HepG2 (cell line): Measurements from ENCODE around the gene SCUBE1. TPM values are rescaled to one million over a fixed set of nuclear protein-coding genes. Genes with fewer than 3 reads are reported as not detected.

Source experiments
- ATAC-seq: fragments of 200-7000 bp; cut with Tn5 transposase; 3 replicates; pipeline ENCODE4 v1.9.1; 2020; ENCODE audit warnings: mild to moderate bottlenecking, moderate library complexity
- BruUV-seq: library from RNA; stranded (reverse); fragments of 400-500 nt; replicated peaks from 2 replicates; lab custom pipeline; 2021; lab: Mats Ljungman, UMichigan
- CTCF ChIA-PET: fragments of 300-600 bp; formaldehyde crosslinking; extraction: SDS; loops from one replicate; lab custom pipeline; 2021; ENCODE audit warnings: low total read pairs, inconsistent platforms, low intra/inter-chr PET ratio; lab: Yijun Ruan, JAX
- POLR2A ChIA-PET: fragments of 350-600 bp; sonication (Branson Sonifier 250); formaldehyde crosslinking; loops from one replicate; lab custom pipeline; 2020; ENCODE audit warnings: antibody characterized with exemption, inconsistent platforms; lab: Yijun Ruan, JAX
- DNase-seq: peaks from one replicate; pipeline ENCODE4 v3.0.0-alpha.2; 2015; ENCODE audit warnings: low spot score
- FAIRE-seq: peaks from 3 replicates; lab custom pipeline; 2011; peaks lifted over from hg19 to GRCh38; lab: Jason Lieb, UNC
- H2AFZ ChIP-seq: one replicate; pipeline ENCODE4 v1.6.1; 2011; ENCODE audit warnings: low read length, inconsistent platforms
- H3K27ac ChIP-seq: fragments of 300-600 bp; 3 replicates; pipeline ENCODE4 v1.8.0; 2011; ENCODE audit warnings: mixed run types, mild to moderate bottlenecking, mixed read lengths, low read length, inconsistent platforms; ENCODE audit not compliant: insufficient read depth; ENCODE audit errors: extremely low read length
- H3K27me3 ChIP-seq, 2 experiments: fragments of 200-600 bp in 1 of 2; 2 replicates in 1 of 2; 3 replicates in 1 of 2; pipeline versions ENCODE4 v1.6.0 to v1.8.0; 2011; ENCODE audit warnings: low read length in 2 of 2, mild to moderate bottlenecking in 2 of 2, moderate library complexity in 2 of 2, inconsistent platforms in 1 of 2; ENCODE audit not compliant: insufficient read depth in 2 of 2, control insufficient read depth in 1 of 2
- H3K36me3 ChIP-seq, 2 experiments: fragments of 200-600 bp in 1 of 2; replicated peaks in 1 of 2; 2 replicates in 1 of 2; 3 replicates in 1 of 2; pipeline versions ENCODE4 v1.5.1 to v1.8.0; 2011; ENCODE audit warnings: low read length in 2 of 2, inconsistent platforms in 1 of 2; ENCODE audit not compliant: insufficient read depth in 2 of 2, control insufficient read depth in 1 of 2
- H3K4me1 ChIP-seq: 2 replicates; pipeline ENCODE4 v1.5.1; 2012; ENCODE audit warnings: low read length, inconsistent platforms; ENCODE audit not compliant: insufficient read depth
- H3K4me2 ChIP-seq: 2 replicates; pipeline ENCODE4 v1.6.0; 2011; ENCODE audit warnings: low read depth, low read length, inconsistent platforms
- H3K4me3 ChIP-seq, 3 experiments: fragments of 200-600 bp in 1 of 3; sonication (generic), shearing (Covaris generic) in 1 of 3; replicated peaks in 1 of 3; 2 replicates each; pipeline ENCODE4 v1.5.1; 2011 to 2016; ENCODE audit warnings: low read length in 3 of 3, inconsistent platforms in 2 of 3, low read depth in 2 of 3, mild to moderate bottlenecking in 2 of 3, control low read depth in 1 of 3, mixed read lengths in 1 of 3; ENCODE audit not compliant: insufficient read depth in 1 of 3
- H3K79me2 ChIP-seq: one replicate; pipeline ENCODE4 v1.6.1; 2011; ENCODE audit warnings: low read length, inconsistent platforms; ENCODE audit not compliant: insufficient read depth
- H3K9ac ChIP-seq: 2 replicates; pipeline ENCODE4 v1.6.0; 2011; ENCODE audit warnings: mild to moderate bottlenecking, low read depth, low read length, inconsistent platforms; ENCODE audit not compliant: insufficient read depth
- H3K9me3 ChIP-seq: 2 replicates; pipeline ENCODE4 v1.5.1; 2012; ENCODE audit warnings: mild to moderate bottlenecking, low read length
- H4K20me1 ChIP-seq: 2 replicates; pipeline ENCODE4 v1.6.0; 2011; ENCODE audit warnings: inconsistent platforms, mild to moderate bottlenecking, low read length, moderate library complexity; ENCODE audit not compliant: insufficient read depth
- ATM ChIP-seq: fragments of 450-650 bp; IDR thresholded peaks from 2 replicates; pipeline ENCODE4 v1.7.1; 2017; ENCODE audit warnings: mild to moderate bottlenecking, borderline replicate concordance
- DPF2 ChIP-seq: sonication (generic); formaldehyde crosslinking; IDR thresholded peaks from 2 replicates; pipeline ENCODE4 v1.4.0; 2020; ENCODE audit warnings: mild to moderate bottlenecking, low read depth, missing genetic modification reagents, borderline replicate concordance
- HNF4G ChIP-seq, 2 experiments: sonication (generic) in 1 of 2; formaldehyde crosslinking in 1 of 2; IDR thresholded peaks; 2 replicates each; pipeline versions ENCODE4 v1.4.0 to v1.6.1; 2011 to 2020; ENCODE audit warnings: borderline replicate concordance in 2 of 2, low read depth in 2 of 2, mild to moderate bottlenecking in 2 of 2, low read length in 1 of 2, missing genetic modification reagents in 1 of 2, moderate library complexity in 1 of 2
- HOXA3 ChIP-seq: sonication (generic); formaldehyde crosslinking; IDR thresholded peaks from 2 replicates; pipeline ENCODE4 v1.5.0; 2020; ENCODE audit warnings: missing genetic modification reagents
- MED8 ChIP-seq: sonication (generic); formaldehyde crosslinking; IDR thresholded peaks from 2 replicates; pipeline ENCODE4 v1.8.1; 2023; ENCODE audit warnings: mild to moderate bottlenecking, missing genetic modification reagents; ENCODE audit not compliant: insufficient replicate concordance
- NFE2L1 ChIP-seq: sonication (generic); formaldehyde crosslinking; IDR thresholded peaks from 2 replicates; pipeline ENCODE4 v1.4.0; 2020; ENCODE audit warnings: missing genetic modification reagents, mild to moderate bottlenecking, borderline replicate concordance
- PBX3 ChIP-seq: sonication (generic); formaldehyde crosslinking; IDR thresholded peaks from 2 replicates; pipeline ENCODE4 v1.8.1; 2023; ENCODE audit warnings: missing genetic modification reagents, inconsistent platforms, borderline replicate concordance
- RAD21 ChIP-seq: fragments of 450-650 bp; formaldehyde crosslinking; IDR thresholded peaks from 2 replicates; pipeline ENCODE4 v1.5.0; 2020; ENCODE audit warnings: mild to moderate bottlenecking
- STAG1 ChIP-seq: sonication (generic); formaldehyde crosslinking; IDR thresholded peaks from 2 replicates; pipeline ENCODE4 v1.4.0; 2020; ENCODE audit warnings: missing genetic modification reagents
- TCF7L2 ChIP-seq: IDR thresholded peaks from 2 replicates; pipeline ENCODE4 v1.6.1; 2011; ENCODE audit warnings: mild to moderate bottlenecking, low read depth, low read length, moderate library complexity
- TIGD3 ChIP-seq: sonication (generic); formaldehyde crosslinking; IDR thresholded peaks from 2 replicates; pipeline ENCODE4 v1.5.1; 2020; ENCODE audit warnings: mild to moderate bottlenecking, missing genetic modification reagents, borderline replicate concordance
- ZNF225 ChIP-seq: sonication (generic); formaldehyde crosslinking; IDR thresholded peaks from 2 replicates; pipeline ENCODE4 v1.4.0; 2020; ENCODE audit warnings: mild to moderate bottlenecking, missing genetic modification reagents
- ZNF235 ChIP-seq: sonication (generic); formaldehyde crosslinking; IDR thresholded peaks from 2 replicates; pipeline ENCODE4 v1.8.1; 2023; ENCODE audit warnings: mild to moderate bottlenecking, missing genetic modification reagents, borderline replicate concordance
- ZNF414 ChIP-seq: sonication (generic); formaldehyde crosslinking; IDR thresholded peaks from 2 replicates; pipeline ENCODE4 v1.5.0; 2020; ENCODE audit warnings: missing genetic modification reagents
- ZNF530 ChIP-seq: sonication (generic); formaldehyde crosslinking; IDR thresholded peaks from 2 replicates; pipeline ENCODE4 v1.5.0; 2020; ENCODE audit warnings: low read depth, mild to moderate bottlenecking, missing genetic modification reagents
- ZNF710 ChIP-seq: sonication (generic); formaldehyde crosslinking; IDR thresholded peaks from 2 replicates; pipeline ENCODE4 v1.5.0; 2020; ENCODE audit warnings: mild to moderate bottlenecking, missing genetic modification reagents, borderline replicate concordance
- ZNF720 ChIP-seq: sonication (generic); formaldehyde crosslinking; IDR thresholded peaks from 2 replicates; pipeline ENCODE4 v1.4.0; 2020; ENCODE audit warnings: missing genetic modification reagents
- ZNF841 ChIP-seq: sonication (generic); formaldehyde crosslinking; IDR thresholded peaks from 2 replicates; pipeline ENCODE4 v1.8.1; 2023; ENCODE audit warnings: missing genetic modification reagents, borderline replicate concordance
- WGBS: methylation state at CpG from one replicate; pipeline ENCODE4 v1.1.6; 2017; ENCODE audit warnings: low lambda C conversion rate; 5-methylcytosine and 5-hydroxymethylcytosine counted together
- in situ Hi-C: cut with HindIII; loops from 2 replicates; pipeline ENCODE4 v1.10.0; 2017; ENCODE audit warnings: low pct_unique_long_range_greater_than_20kb; ENCODE audit not compliant: extremely low pct_ligation_motif_present
- intact Hi-C: fragments of 100-400 bp; cut with micrococcal nuclease; formaldehyde crosslinking; loops from one replicate; pipeline ENCODE4 v1.10.0; 2022; ENCODE audit not compliant: unreplicated experiment
- polyA plus RNA-seq, 8 experiments: library from polyadenylated mRNA; depleted of rRNA in 3 of 8; stranded (reverse) in 7 of 8; unstranded in 1 of 8; fragments of >200 nt; fragmentation: Illumina TruSeq in 4 of 8; extraction: Trizol in 4 of 8; gene quantifications; 2 replicates each; pipeline versions ENCODE4 v1.2.1 to v1.2.3, GENCODE V29; 2011 to 2016; ENCODE audit warnings: low read depth in 4 of 8, missing spikeins in 1 of 8, mixed read lengths in 1 of 8; ENCODE audit not compliant: insufficient read depth in 1 of 8
- total RNA-seq, 5 experiments: library from RNA; depleted of rRNA; stranded (reverse); fragments of >200 nt; fragmentation: Illumina TruSeq; extraction: Trizol; gene quantifications; 2 replicates each; pipeline ENCODE4 v1.2.3, GENCODE V29; 2016; ENCODE audit warnings: low read depth in 1 of 5

SCUBE1 gene
- total and polyA plus RNA-seq, 2 of the 13 experiments (the other 11 are each of a cell fraction or from before 2014, with no cell fraction given) = under 0.01 to 0.05 TPM

GRCh38 chr22:43319661-43320486, 23.3 kb downstream of the SCUBE1 start:
- CTCF ChIA-PET = no interaction called here
- no peak for TF ChIP-seq ZNF841 (CRISPR knock-in tag)
- TF ChIP-seq RAD21 (CRISPR knock-in tag) = no peak
- TF ChIP-seq ZNF720 (CRISPR knock-in tag) = no peak
- no peak for TF ChIP-seq TIGD3 (CRISPR knock-in tag)
- TF ChIP-seq HOXA3 = no peak
- no peak for TF ChIP-seq ZNF235 (CRISPR knock-in tag)
- no peak for TF ChIP-seq ZNF530
- no peak for TF ChIP-seq TCF7L2
- TF ChIP-seq NFE2L1 (CRISPR knock-in tag) = no peak
- no peak for TF ChIP-seq ZNF710 (CRISPR knock-in tag)
- no peak for TF ChIP-seq PBX3
- no peak for TF ChIP-seq ZNF225
- no peak for TF ChIP-seq MED8 (CRISPR knock-in tag)
- no peak for TF ChIP-seq DPF2 (CRISPR knock-in tag)
- no peak for TF ChIP-seq STAG1
- TF ChIP-seq ATM = no peak
- TF ChIP-seq ZNF414 = no peak
- no peak for TF ChIP-seq HNF4G (IDR thresholded peaks at IDR 0.05; ENCODE audit: borderline replicate concordance, low read depth, low read length)
- TF ChIP-seq HNF4G (CRISPR knock-in tag; IDR thresholded peaks at IDR 0.05; ENCODE audit: borderline replicate concordance, low read depth) = no peak
- TF ChIP-seq, all 625 proteins: peak for 0
- intact Hi-C loops (no loop called here), in situ Hi-C loops (no loop called here)
- Histone ChIP-seq H2AFZ (no peak overlapping the region), H4K20me1 (no peaks in the 10 kb centered on the region), H3K27ac (no peak overlapping the region), H3K4me1 (peaks cover 6% of the 10 kb centered on the region; the same call in 1 of the 2 replicates), H3K79me2 (no peaks in the 10 kb centered on the region), H3K9me3 (no peaks in the 10 kb centered on the region), H3K27me3 (peaks cover 0 to 42% of the 10 kb centered on the region in 2 experiments; a peak in 3 of 5 replicates), H3K4me2 (no peak overlapping the region), H3K36me3 (no peaks in the 10 kb centered on the region), H3K4me3 (no peak overlapping the region), H3K9ac (no peak overlapping the region)
- DNase-seq = no peak
- no peak for FAIRE-seq
- no TSS peak for BruUV-seq
- WGBS = 32% methylated on average over 8 of the region's 10 CpGs
- ATAC-seq = no peak
- POLR2A ChIA-PET = no interaction called here
